Middle frontal gyrus (tissue), 1 donor: ENCODE measurements around the gene ZSCAN12.
"Not testable (repeated sequence)": the region's sequence is repeated elsewhere in the genome, so short reads cannot be mapped to it uniquely, and the experiment has no call there.

ENCODE experiments used
- DNase-seq: peaks from one replicate; pipeline ENCODE4 v3.0.0-alpha.2; 2015; ENCODE audit warnings: low spot score; ENCODE audit errors: extremely low spot score

ZSCAN12 gene

GRCh38 chr6:28395918-28396317 lies 3.6 kb downstream of the ZSCAN12 start:
- no peak for DNase-seq

DNA sequence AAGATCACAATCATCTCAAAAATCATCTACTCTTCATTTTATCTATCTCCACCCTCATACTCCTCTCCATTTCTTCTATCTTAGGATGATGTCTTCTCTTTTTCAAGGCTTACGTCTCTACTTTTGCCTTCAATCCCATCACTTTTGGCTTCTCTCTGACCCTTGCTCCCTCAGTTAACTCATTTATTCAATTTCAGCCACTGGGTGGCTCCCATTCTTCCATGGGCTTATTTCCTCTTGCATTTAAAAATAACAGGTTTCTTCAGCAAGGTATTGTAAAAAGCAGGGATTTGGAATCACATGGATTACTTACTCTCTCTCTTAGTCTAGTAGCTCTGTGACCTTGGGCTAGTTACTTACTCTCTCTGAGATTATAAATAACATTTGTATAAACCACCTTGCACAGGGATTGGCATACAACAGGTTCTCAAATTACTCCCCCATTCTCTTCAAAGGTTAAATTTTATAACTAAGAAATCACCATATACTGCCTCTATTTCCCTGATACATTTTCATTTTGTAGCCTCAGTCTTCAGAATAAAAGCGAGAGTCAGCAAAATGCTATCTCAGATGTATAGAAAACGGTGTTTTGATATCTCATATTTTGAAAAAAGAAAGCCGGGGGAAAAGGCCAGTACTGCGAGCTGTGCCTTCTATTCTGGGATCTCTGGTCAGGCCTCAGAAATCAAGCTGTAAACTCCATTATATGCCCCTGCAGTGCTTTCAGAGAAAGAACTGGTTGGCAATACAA lies 5.5 kb downstream of the ZSCAN12 start:
- DNase-seq = no peak

- no peak for DNase-seq
Measured at GRCh38 chr6:28390688-28391087, 8.9 kb downstream of the ZSCAN12 start.

DNA sequence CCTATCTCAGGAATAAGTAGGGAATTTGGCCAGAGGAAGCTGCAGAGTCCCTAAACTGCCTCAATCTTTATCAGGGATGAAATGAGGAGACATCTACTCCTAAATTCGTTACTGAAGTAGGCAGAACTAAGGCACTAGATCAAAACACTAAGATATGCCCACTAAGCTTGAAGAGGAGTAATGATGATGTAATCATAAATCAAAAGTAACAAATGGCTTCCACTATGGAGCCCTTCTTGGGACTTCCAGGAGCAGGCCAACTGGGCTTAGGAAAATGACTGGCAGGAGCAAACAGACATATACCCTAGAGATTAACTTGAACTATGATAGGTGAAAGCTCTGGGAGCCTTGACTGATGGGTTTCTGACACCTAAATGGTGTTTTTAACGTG lies 15.4 kb downstream of the ZSCAN12 start:
- no peak for DNase-seq

DNA sequence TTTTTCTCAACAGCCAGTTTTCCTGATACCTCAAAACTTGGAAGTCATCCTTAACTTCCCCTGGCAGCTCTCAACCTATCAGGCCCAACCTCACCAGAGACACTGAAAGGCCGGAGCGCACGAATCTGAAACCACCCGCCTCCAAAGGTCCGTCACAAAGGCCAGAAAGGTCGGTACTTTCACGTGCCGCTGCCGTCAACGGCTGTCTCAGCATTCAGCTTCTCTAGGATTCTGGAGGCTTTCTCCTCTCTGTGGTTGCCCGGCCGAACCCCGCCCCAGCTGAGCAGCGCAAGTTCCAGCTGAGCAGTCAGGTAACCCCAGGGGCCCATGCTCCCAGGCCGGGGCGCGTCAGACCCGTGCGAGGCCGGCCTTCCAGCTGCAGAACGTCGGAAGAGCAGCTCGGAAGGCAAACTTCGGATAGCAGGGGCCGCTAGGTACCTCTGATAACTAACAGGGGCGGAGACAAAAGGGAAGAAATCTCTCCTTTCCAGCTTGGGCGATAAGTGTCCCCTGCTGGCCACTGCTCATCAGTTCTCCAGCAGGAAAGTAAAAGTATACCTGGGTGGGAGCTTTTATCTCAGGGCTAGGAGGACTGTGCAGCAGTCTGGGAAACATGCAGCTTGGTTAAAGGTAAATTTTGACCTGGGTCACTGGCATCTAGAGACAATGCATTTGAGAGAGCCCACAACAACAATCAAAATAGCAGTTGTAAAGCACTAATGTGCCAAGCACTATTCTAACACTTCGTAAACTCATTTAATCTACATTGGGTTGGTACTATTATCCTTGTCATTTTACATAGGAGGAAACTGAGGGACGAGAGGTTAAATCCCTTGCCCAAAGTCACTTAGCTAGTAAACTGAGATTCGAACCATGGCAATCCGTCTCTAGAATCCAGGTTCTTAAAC lies 16.1 kb downstream of the ZSCAN12 start:
- peak; percentile 42 for DNase-seq

DNA sequence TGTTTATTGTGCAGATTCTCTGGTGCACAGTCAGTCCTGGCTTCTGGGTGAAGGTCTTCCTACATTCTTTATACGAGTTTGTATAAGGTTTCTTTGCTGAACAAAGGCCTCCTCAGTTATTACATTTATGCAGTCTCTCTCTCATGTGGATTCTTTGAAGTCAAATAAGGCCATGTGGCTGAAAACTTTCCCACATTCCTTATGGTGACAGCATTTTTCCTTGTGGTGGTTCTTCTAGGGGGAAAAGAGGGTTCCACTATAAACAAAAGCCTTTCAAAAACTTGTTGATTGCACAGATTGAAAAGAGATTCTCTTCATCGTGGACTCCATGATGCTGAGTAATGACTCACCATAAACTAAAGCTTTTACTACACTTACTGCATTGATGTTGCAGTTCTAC lies 19.2 kb downstream of the ZSCAN12 start:
- no peak for DNase-seq

DNA sequence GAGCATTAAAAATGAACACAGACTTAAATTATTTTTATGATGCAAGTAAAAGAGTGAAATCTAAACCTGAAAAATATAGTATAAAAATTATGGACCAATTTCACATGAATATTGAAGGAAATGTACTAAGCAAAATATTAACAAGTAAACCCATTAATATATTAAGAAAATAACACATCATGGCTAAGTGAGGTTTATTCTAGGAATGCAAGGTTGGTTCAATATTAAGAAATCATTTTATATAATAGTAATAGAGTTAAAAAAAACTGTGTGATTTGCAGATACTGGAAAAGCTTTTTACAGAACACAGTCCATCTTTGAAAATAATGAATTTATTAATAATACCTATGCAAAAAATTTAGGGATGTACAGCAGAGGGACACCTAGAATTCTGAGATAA lies 20.9 kb downstream of the ZSCAN12 start:
- DNase-seq = no peak

- no peak for DNase-seq
Measured at GRCh38 chr6:28377879-28378278, 21.7 kb downstream of the ZSCAN12 start.

- no peak for DNase-seq
Measured at GRCh38 chr6:28373925-28374324, 25.6 kb downstream of the ZSCAN12 start.

DNA sequence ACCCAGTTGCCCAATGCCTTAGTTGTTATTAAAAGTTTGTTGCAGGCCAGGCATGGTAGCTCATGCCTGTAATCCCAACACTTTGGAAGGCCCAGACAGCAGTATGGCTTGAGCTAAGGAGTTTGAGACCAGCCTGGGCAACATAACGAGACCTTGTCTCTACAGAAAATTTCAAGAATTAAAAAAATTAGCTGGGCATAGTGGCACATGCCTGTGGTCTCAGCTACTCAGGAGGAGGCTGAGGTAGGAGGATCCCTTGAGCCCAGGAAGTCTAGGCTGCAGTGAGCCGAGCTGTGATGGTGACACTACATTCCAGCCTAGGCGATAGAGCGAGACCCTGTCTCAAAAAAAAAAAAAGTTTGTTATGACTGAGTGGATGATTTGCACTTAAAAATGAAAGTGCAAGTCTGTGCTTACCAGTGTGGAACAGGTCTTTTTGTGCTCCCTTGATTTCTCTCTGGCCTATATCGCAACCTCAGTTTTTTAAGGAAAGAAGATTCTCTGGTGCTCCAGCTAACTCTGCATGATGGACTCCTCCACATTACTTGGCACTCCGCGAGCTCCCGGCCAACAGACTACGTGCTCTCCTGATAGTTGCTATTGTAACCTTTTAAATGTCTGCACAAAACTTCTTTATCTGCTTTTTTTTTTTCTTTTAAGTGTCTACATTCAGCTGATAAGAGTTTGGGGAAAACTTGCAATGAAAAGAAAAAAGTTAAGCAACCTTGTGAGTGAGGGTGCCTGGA lies 27.7 kb downstream of the ZSCAN12 start:
- DNase-seq = no peak

- no peak for DNase-seq
Measured at GRCh38 chr6:28371280-28371679, 28.3 kb downstream of the ZSCAN12 start.

DNA sequence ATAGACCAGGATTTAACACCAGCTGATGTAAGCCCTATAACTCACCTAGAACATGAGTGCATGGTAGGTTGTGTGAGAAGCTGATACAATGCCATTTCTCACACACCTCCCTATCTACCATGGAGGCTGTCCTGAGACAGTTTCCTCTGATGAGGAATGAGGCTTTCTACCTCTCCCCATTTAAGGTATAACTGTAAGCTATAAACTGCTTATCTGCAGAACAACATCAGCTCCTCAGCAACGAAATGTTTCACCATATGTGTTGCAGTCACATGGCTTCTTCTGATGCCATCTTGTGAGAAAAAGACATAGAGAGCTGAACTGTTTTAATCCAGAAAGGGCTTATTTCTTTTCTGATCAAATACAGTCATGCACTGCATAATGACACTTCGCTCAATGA lies 29.1 kb downstream of the ZSCAN12 start:
- DNase-seq = no peak

DNA sequence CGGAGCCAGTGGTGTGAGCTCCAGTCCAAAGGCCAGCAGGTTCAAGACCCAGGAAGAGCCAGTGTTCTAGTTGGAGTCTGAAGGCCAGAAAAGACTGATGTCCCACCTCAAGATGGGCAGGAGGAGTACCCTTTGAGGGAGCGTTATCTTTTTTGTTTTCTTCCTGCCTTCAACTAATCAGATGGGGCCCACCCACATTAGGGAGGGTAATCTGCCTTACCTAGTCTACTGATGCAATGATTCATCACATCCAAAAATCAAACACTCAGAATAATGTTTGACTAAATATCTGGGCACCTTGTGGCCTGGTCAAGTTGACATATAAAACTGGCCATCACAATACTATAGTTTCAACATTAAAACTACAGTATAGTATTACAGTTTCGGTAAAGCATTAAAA lies 30.1 kb downstream of the ZSCAN12 start:
- DNase-seq = no peak

- no peak for DNase-seq
Measured at GRCh38 chr6:28368522-28368921, 31.0 kb downstream of the ZSCAN12 start.

- DNase-seq = not testable (repeated sequence)
Measured at GRCh38 chr6:28365590-28365989, 34.0 kb downstream of the ZSCAN12 start.

GRCh38 chr6:28360961-28361360 lies 38.6 kb downstream of the ZSCAN12 start:
- DNase-seq = no peak

GRCh38 chr6:28359562-28359961 lies 40.0 kb downstream of the ZSCAN12 start:
- not testable (repeated sequence) for DNase-seq

GRCh38 chr6:28357036-28357435 lies 42.5 kb downstream of the ZSCAN12 start:
- DNase-seq = no peak

GRCh38 chr6:28356666-28357020 lies 42.9 kb downstream of the ZSCAN12 start:
- DNase-seq = no peak

DNA sequence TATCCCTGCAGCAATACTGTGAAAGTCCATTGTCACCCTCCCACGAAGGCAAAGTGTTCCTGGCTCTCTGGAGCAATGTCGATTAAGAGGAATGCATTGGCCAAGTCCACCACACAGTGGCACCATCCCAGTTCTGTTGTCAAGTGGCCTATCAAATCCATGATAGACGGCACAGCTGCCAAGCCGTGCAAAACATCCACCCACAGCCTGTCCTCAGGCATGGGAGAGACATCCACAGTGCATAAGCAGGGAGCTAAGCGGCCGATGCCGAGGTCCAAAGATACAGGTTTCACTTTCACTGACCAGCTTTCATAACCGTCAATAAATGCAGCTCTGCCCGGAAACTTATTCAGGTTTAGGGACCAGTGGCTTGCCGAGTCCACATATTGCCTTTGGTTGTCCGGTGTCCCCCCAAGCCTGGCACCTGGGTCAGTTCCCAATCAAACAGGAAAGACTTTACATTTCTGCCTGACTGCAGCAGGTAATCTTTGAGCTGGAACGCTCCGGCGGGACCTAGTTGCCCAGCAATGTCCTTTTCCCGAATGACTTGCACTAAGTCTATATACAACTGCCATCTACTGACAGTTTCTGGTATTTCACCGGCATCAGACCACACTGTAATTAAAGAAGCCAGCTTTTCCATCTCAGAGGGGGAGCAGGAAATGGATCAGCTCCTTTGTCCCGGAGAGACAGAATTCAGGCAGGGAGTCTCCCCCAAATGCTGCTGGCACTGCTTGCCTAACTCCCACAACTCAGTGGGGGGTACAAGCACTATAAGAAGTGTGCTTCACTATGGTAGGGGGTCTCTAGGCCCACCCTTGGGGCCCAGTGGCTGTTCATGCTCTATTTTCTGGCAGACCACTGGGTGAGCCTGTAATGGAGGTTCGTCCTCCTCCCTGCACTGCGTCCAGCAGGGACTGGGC lies 43.5 kb downstream of the ZSCAN12 start:
- DNase-seq = peak; percentile 60
